Fibroblast of skin of left quadriceps (primary cell): ENCODE results near the gene FTCD.
A peak's percentile ranks its signal among the peaks of the same experiment; 100 is the strongest.

Source experiments
- DNase-seq, 2 experiments: peaks; one replicate each; pipeline ENCODE4 v3.0.0-alpha.2; 2013; ENCODE audit warnings: low read depth in 2 of 2

The FTCD gene

DNA sequence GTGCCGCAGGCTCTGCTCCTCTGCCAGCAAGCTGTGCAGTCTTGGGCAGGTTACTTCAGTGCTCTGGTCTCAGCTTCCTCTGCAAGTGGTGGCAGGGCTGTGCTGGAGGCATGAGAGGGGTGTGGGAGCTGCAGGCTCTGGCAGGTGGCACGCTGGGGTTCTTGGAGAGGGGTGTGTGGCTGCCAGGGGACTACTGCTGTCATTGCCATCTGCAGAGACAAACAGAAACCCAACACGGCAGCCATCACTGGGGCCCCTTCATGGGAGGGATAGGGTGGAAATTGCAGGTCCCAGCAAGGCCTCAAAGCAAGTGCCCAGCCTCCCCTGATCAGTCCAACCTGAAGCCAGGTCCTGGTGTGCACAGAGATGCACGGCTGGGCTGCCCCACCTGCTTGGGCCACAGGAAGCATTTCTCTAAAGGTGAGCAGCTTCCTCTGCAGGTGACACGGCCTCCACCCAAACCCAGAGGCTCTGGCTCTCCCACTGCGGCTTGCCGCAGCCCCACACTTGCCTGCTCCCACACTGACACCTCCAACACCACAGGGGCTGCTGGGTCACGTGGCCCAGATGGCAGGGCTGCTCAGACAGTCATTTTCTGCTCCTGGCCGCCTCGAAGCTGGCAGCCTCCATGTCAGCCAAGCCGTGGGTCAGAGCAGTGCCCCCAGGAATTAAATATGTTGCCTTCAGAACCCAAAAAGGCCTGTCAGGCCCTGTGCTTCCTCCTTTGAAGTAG is 61.5 kb downstream of the FTCD start:
- DNase-seq: no peak

DNA sequence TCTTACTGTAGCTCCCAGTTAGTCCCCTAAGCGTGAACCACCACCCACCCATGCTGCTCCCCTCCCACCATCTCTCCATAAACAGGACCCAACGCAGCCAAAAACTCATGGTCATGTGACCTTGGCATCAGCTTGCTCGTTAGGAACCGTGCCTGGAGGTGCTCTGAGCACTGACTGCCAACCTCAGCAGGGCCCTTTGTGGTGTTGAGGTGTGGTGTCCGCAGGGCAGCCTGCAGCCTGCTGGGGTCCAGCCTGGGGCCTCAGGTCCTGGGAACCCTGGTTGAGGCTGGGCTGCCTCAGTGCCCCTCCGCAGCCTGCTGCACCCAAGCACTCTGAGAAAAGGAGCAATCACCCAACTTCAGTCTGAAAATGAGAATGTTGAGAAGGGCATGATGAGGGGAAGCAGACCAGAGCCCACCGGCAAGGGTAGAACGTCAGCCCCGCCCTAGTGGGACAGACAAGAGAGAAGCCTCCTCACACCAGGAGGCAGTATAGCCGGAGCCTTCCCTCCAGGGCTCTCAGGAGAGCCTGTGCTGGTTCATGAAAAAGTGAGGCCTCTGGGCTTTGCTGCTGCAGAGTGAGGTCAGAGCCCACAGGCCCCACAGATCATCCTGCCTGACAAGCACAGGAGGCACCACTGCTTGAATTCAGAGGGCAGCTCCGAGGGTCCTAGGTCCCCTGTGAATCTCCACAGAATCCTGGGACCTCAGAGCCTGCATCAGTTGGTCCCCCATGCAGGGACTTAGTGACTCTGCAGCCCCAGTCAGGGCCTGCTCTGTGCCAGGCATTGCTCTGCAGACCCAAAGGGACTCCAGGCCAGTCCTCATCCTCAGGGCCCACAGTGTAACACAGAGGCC is 62.3 kb downstream of the FTCD start:
- no peak for DNase-seq

DNA sequence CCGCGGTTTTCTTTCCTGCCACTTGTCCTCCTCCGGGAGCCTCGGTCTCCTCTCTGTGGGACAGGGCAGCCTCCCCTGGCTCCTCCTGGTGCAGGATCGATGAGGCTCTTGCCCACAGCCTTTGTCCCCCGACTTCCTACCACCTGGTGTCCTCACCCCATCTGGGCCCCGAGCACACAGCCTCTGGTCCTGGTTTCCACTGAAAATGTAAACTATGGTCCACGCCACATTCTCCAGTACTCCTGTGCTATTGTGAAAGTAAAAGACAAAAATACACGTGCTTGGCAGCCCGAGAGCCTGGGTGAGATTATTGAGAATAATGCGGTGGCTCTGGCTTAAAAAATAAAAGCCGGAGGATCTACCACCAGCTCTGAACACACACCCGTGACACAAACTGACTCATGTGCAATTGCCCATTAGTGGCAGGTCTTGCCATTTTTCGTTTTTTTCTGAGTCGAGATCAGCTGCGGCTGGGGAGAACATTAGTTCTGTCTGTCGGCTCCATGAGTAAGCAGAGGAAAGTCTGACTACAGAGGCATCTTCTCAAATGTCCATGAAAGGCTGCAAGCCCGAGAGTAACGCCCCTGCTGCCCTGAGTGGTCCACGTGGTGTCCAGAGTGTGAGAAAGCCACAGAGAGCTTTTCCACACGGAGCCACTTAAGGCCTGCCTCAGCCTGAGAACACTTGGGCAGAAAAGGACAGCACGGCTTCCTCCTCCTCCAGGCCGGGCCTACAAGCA is 63.2 kb downstream of the FTCD start:
- DNase-seq: peak; percentile 88 to 91

DNA sequence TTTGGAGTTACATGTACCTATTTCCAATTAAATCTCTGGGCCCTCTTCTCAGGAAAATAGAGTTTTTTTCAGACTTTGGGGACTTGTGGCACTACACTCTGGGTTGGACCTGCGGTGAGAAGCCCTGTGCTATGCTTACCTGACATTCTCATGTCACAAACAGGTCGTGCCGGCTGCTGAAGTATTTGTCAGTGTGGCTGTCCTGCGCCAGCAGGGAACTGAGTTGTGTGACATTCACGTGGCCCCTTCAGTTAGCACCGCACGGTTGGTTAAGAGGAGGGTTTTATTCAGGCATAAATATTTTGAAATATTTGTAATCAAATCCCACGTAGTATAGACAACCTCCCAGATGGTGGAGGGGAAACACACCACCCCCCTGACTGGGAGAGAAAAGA is 63.8 kb downstream of the FTCD start:
- DNase-seq: no peak

DNA sequence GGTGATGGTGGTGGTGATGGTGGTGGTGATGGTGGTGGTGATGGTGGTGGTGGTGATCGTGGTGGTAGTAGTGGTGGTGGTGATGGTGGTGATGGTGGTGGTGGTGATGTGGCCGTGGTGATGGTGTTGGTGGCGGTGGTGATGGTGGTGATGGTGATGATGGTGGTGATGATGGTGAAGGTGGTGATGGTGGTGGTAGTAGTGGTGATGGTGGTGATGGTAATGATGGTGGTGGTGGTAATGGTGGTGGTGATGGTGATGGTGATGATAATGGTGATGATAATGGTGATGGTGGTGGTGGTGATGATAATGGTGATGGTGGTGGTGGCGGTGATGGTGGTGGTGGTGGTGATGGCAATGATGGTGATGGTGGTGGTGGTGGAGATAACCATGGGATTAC is 64.3 kb downstream of the FTCD start:
- DNase-seq: no peak

DNA sequence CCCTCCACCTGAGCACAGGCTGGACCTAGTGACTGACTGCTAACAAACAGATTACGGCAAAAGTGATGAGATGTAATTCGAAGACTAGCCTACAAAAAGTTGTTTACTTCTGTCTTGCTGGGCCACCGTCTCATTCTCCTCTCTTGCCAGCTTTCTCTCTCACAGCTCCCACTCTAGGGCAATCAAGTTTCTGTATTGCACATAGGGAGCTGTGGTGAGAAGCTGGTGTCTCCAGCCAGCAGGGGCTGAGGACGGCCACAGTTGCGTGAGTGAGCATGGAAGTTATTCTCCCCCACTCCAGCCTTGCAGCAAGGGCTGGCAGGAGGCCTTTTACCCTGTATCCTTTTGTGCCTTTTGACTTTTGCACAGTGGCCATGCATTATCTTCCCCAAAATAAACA is 66.1 kb downstream of the FTCD start:
- no peak for DNase-seq

DNA sequence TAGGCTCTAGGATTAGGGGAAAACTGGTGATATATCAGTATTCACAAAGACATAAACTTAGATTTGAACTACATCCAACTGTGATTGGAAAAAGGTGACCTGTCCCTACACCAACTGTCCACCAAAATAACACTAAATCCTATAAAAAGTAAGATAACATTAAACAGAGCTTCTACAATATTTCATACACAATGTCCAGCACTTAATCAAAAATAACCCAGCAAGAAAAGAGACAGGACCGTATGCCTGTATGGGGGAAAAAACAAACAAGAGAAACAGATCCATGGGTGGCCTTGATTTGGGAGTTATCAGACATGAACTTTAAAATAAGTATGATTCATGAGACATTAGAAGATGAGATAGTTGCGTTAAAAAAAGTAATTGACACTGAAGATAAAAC is 67.2 kb downstream of the FTCD start:
- no peak for DNase-seq

DNA sequence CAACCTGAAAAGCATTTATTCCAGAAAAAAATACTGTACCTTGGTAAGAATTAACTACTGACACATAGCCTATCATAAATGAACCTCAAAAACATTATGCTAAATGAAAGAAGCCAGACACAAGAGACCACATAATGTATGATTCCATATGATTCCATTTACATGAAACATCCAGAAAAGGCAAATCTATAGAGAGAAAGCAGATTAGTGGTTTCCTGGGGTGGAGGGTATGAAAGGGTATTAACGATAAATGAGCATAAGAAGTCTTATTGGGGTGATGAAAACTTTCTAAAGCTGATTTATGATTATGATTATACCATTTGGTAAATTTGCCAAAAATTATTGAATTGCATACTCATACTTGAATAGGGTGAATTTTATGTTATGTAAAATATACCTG is 67.7 kb downstream of the FTCD start:
- no peak for DNase-seq
